ENCODE data around the gene BMAL1. TPM values are rescaled to one million over a fixed set of nuclear protein-coding genes. Genes with fewer than 3 reads are reported as not detected.

Gene BMAL1
- total RNA-seq, 4 donors from 2014 or later = 57.8 to 143 (median 80.8) TPM

GRCh38 chr11:13235895-13236294, 41.7 kb upstream of the BMAL1 start:
- no peaks in the 10 kb centered on the region for H3K27me3 ChIP-seq
- DNase-seq (ENCODE audit: low spot score in 2 of 2) = no peak
- H3K27ac ChIP-seq = no peak overlapping the region

DNA sequence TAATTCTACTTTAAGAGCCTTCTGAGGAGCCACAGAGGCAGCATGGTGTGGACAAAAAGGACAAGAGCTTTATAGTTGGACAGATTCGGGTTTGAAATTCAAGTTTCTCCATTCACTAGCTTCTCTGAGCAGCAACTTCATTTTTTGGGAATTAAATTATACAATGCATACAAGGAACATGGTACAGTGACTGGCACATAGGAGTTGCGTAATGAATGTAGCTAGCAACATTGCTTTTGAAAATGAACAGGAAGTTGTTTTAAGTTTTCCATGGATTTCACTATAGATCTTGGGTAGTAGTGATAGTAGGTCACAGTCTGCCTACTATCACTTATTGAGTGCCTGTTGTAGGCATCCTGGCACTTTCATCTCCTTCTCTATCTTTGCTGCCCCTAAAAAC, 41.0 kb upstream of the BMAL1 start:
- Histone ChIP-seq H3K27ac (no peak overlapping the region), H3K9me3 (no peaks in the 10 kb centered on the region), H3K27me3 (no peaks in the 10 kb centered on the region), H3K36me3 (no peaks in the 10 kb centered on the region), H3K4me3 (no peak overlapping the region), H3K4me1 (no peaks in the 10 kb centered on the region)
- 48% methylated on average over 2 of the region's 2 CpGs for WGBS
- TF ChIP-seq POLR2A (IDR thresholded peaks at IDR 0.05) = no peak
- no peak for TF ChIP-seq EP300 (IDR thresholded peaks at IDR 0.05)
- no peak for TF ChIP-seq POLR2AphosphoS5 (IDR thresholded peaks at IDR 0.05)
- TF ChIP-seq, protein P1, sequence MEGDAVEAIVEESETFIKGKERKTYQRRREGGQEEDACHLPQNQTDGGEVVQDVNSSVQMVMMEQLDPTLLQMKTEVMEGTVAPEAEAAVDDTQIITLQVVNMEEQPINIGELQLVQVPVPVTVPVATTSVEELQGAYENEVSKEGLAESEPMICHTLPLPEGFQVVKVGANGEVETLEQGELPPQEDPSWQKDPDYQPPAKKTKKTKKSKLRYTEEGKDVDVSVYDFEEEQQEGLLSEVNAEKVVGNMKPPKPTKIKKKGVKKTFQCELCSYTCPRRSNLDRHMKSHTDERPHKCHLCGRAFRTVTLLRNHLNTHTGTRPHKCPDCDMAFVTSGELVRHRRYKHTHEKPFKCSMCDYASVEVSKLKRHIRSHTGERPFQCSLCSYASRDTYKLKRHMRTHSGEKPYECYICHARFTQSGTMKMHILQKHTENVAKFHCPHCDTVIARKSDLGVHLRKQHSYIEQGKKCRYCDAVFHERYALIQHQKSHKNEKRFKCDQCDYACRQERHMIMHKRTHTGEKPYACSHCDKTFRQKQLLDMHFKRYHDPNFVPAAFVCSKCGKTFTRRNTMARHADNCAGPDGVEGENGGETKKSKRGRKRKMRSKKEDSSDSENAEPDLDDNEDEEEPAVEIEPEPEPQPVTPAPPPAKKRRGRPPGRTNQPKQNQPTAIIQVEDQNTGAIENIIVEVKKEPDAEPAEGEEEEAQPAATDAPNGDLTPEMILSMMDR (IDR thresholded peaks at IDR 0.05) = no peak
- DNase-seq (ENCODE audit: low spot score in 2 of 2) = no peak

More at GRCh38 chr11:13235895-13236294, 41.7 kb upstream of the BMAL1 start:
- WGBS = 54% methylated on average over 3 of the region's 3 CpGs
- no peak for TF ChIP-seq POLR2AphosphoS5 (IDR thresholded peaks at IDR 0.05)
- TF ChIP-seq, protein P1 (IDR thresholded peaks at IDR 0.05) = no peak
- TF ChIP-seq EP300 (IDR thresholded peaks at IDR 0.05) = no peak
- no peak for TF ChIP-seq POLR2A (IDR thresholded peaks at IDR 0.05)
- H3K36me3 ChIP-seq = no peaks in the 10 kb centered on the region
- no peaks in the 10 kb centered on the region for H3K9me3 ChIP-seq
- H3K4me1 ChIP-seq = no peaks in the 10 kb centered on the region
- no peak overlapping the region for H3K4me3 ChIP-seq

DNA sequence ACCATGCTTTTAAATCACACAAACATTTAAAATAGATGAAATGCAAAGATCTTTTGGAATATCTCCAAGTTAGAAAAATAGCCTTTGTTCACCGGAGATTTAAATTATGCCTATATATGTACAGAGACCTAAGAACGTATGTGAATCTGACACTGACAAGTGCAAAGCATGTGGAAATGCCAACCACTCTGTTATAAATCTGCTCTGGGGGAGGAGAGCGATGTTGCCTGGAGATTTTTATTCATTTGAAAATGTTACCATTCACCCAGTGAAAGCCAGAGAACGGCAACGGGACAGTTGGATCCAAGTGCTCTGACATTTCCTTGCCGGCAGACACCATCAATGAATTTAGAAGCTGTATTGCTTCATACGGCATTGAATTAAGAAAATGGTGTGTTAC, 39.8 kb upstream of the BMAL1 start:
- DNase-seq (ENCODE audit: low spot score in 2 of 2) = no peak
- H3K4me3 ChIP-seq = no peak overlapping the region
- WGBS = 70% methylated on average over 7 of the region's 7 CpGs
- TF ChIP-seq, protein P1 (IDR thresholded peaks at IDR 0.05) = no peak
- TF ChIP-seq POLR2AphosphoS5 (IDR thresholded peaks at IDR 0.05) = no peak
- TF ChIP-seq EP300 (IDR thresholded peaks at IDR 0.05) = no peak
- TF ChIP-seq POLR2A (IDR thresholded peaks at IDR 0.05) = no peak
- no peak overlapping the region for H3K27ac ChIP-seq
- no peaks in the 10 kb centered on the region for H3K36me3 ChIP-seq
- no peaks in the 10 kb centered on the region for H3K27me3 ChIP-seq
- peaks cover 4% of the 10 kb centered on the region for H3K4me1 ChIP-seq
- no peaks in the 10 kb centered on the region for H3K9me3 ChIP-seq

DNA sequence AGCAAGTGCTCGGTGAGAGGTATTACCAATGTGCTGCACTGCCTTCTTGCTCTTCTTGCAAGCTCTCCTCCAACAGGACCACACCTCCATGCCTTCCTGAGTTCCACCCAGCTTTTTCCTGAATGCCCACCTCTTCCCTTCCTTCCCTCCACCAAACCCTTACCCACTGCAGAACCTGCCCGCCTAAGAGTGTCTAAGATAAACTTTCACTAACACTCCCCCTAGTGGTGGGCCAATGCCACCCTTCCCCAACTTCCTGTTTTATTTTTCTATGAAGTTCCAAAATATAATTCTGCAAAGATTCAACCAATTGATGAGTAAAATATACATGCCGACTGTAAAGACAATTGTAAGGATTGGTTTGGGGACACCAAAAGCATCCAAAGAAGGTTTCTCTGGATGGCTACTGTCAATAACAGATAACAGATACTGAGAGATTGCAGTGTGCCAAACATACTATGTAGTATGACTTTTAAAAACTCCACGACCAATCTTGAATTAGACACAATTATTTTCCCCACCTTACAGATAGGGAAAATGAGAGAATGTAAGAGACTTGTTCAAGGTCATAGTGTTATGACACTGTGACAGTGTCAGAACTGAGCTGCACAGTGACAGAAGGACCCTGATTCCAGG, 38.6 kb upstream of the BMAL1 start:
- peak in 1 of 2 donors; percentile 68 for DNase-seq (ENCODE audit: low spot score in 2 of 2)

GRCh38 chr11:13242564-13242963, 35.0 kb upstream of the BMAL1 start:
- Histone ChIP-seq H3K27me3 (no peaks in the 10 kb centered on the region), H3K36me3 (no peaks in the 10 kb centered on the region), H3K4me3 (no peak overlapping the region), H3K27ac (no peak overlapping the region), H3K4me1 (peaks cover 6% of the 10 kb centered on the region), H3K9me3 (no peaks in the 10 kb centered on the region)
- DNase-seq (ENCODE audit: low spot score in 2 of 2) = no peak
- WGBS = 58% methylated on average over 3 of the region's 3 CpGs
- TF ChIP-seq POLR2AphosphoS5 (IDR thresholded peaks at IDR 0.05) (no peak), POLR2A (IDR thresholded peaks at IDR 0.05) (no peak), EP300 (IDR thresholded peaks at IDR 0.05) (no peak)
- TF ChIP-seq, protein P1 (IDR thresholded peaks at IDR 0.05) = no peak

More for the DNA sequence above, 38.6 kb upstream of the BMAL1 start:
- Histone ChIP-seq H3K4me1 (peaks cover 6% of the 10 kb centered on the region), H3K36me3 (no peaks in the 10 kb centered on the region), H3K27me3 (no peaks in the 10 kb centered on the region), H3K4me3 (no peak overlapping the region), H3K27ac (no peak overlapping the region), H3K9me3 (no peaks in the 10 kb centered on the region)
- TF ChIP-seq, protein P1 (IDR thresholded peaks at IDR 0.05) = peak; percentile 66 to 77
- TF ChIP-seq POLR2A (IDR thresholded peaks at IDR 0.05) (no peak), EP300 (IDR thresholded peaks at IDR 0.05) (no peak), POLR2AphosphoS5 (IDR thresholded peaks at IDR 0.05) (no peak)
- 61% methylated on average over 4 of the region's 4 CpGs for WGBS

All from suprapubic skin (tissue), 4 donors.